IMR-90 (cell line): Measurements from ENCODE around the gene KCNMB1. TPM values are rescaled to one million over a fixed set of nuclear protein-coding genes. Genes with fewer than 3 reads are reported as not detected.

Experiments used
- ATAC-seq: fragments of 200-7000 bp; cut with Tn5 transposase; 2 replicates; pipeline ENCODE4 v1.9.1; 2020; ENCODE audit warnings: low read depth, mild to moderate bottlenecking, moderate library complexity
- BruUV-seq: library from RNA; stranded (reverse); fragments of 400-500 nt; replicated peaks from 2 replicates; lab custom pipeline; 2021; lab: Mats Ljungman, UMichigan
- CTCF ChIA-PET: fragments of 300-600 bp; formaldehyde crosslinking; extraction: SDS; loops from one replicate; lab custom pipeline; 2021; ENCODE audit warnings: antibody characterized with exemption; lab: Yijun Ruan, JAX
- POLR2A ChIA-PET: fragments of 300-600 bp; sonication (Branson Sonifier 250); formaldehyde crosslinking; loops from one replicate; lab custom pipeline; 2022; ENCODE audit warnings: antibody characterized with exemption; ENCODE audit not compliant: unreplicated experiment; lab: Charles Lee
- DNase-seq: peaks from one replicate; pipeline ENCODE4 v3.0.0; 2013
- H2AFZ ChIP-seq: replicated peaks from 2 replicates; pipeline ENCODE3; 2013; ENCODE audit warnings: low read length, mild to moderate bottlenecking; ENCODE audit not compliant: poor library complexity
- H2AK5ac ChIP-seq: 2 replicates; pipeline ENCODE4 v1.6.1; 2013; ENCODE audit warnings: low read depth, low read length, inconsistent platforms
- H2AK9ac ChIP-seq: replicated peaks from 2 replicates; pipeline ENCODE3; 2013; ENCODE audit warnings: mild to moderate bottlenecking, low read depth, low read length, moderate library complexity; ENCODE audit not compliant: poor library complexity
- H2BK120ac ChIP-seq: 2 replicates; pipeline ENCODE4 v1.6.1; 2013; ENCODE audit warnings: low read depth, low read length, inconsistent platforms
- H2BK15ac ChIP-seq: 3 replicates; pipeline ENCODE4 v1.6.1; 2013; ENCODE audit warnings: low read depth, low read length, inconsistent platforms
- H2BK20ac ChIP-seq: 2 replicates; pipeline ENCODE4 v1.6.1; 2013; ENCODE audit warnings: low read depth, mild to moderate bottlenecking, inconsistent platforms, low read length, moderate library complexity
- H2BK5ac ChIP-seq: 2 replicates; pipeline ENCODE4 v1.6.1; 2013; ENCODE audit warnings: mild to moderate bottlenecking, low read depth, low read length, inconsistent platforms; ENCODE audit not compliant: poor library complexity, severe bottlenecking
- H3K14ac ChIP-seq: replicated peaks from 2 replicates; pipeline ENCODE4 v1.6.1; 2013; ENCODE audit warnings: low read depth, low read length, inconsistent platforms
- H3K18ac ChIP-seq: 2 replicates; pipeline ENCODE4 v1.6.1; 2013; ENCODE audit warnings: low read depth, low read length, control low read depth
- H3K23ac ChIP-seq: 2 replicates; pipeline ENCODE4 v1.6.1; 2013; ENCODE audit warnings: low read depth, low read length, inconsistent platforms
- H3K27ac ChIP-seq: 2 replicates; pipeline ENCODE4 v1.5.1; 2013; ENCODE audit warnings: mild to moderate bottlenecking, control low read depth, low read length; ENCODE audit not compliant: insufficient read depth
- H3K27me3 ChIP-seq: 2 replicates; pipeline ENCODE4 v1.6.1; 2013; ENCODE audit warnings: low read length; ENCODE audit not compliant: control insufficient read depth, insufficient read depth
- H3K36me3 ChIP-seq: 2 replicates; pipeline ENCODE4 v1.6.1; 2013; ENCODE audit warnings: low read length, mixed read lengths; ENCODE audit not compliant: control insufficient read depth, insufficient read depth
- H3K4ac ChIP-seq: 2 replicates; pipeline ENCODE4 v1.6.1; 2013; ENCODE audit warnings: low read depth, low read length, inconsistent platforms
- H3K4me1 ChIP-seq: 2 replicates; pipeline ENCODE4 v1.6.1; 2013; ENCODE audit warnings: low read length, mixed read lengths; ENCODE audit not compliant: control insufficient read depth, insufficient read depth
- H3K4me2 ChIP-seq: 2 replicates; pipeline ENCODE4 v1.6.1; 2013; ENCODE audit warnings: low read depth, mild to moderate bottlenecking, control low read depth, low read length, moderate library complexity
- H3K4me3 ChIP-seq: 2 replicates; pipeline ENCODE4 v1.5.1; 2013; ENCODE audit warnings: low read depth, mild to moderate bottlenecking, control low read depth, low read length, moderate library complexity; ENCODE audit not compliant: insufficient read depth
- H3K56ac ChIP-seq: 2 replicates; pipeline ENCODE4 v1.6.1; 2013; ENCODE audit warnings: low read length, inconsistent platforms; ENCODE audit not compliant: insufficient read depth; ENCODE audit errors: extremely low read depth
- H3K79me1 ChIP-seq, 2 experiments: 2 replicates each; pipeline ENCODE4 v1.6.1; 2013; ENCODE audit warnings: low read length in 2 of 2, inconsistent platforms in 1 of 2, low read depth in 1 of 2
- H3K9ac ChIP-seq: 2 replicates; pipeline ENCODE4 v1.6.1; 2013; ENCODE audit warnings: low read depth, low read length, control low read depth
- H3K9me1 ChIP-seq: 2 replicates; pipeline ENCODE4 v1.6.1; 2013; ENCODE audit warnings: low read length, inconsistent platforms; ENCODE audit not compliant: insufficient read depth
- H3K9me3 ChIP-seq: 2 replicates; pipeline ENCODE4 v1.6.1; 2013; ENCODE audit warnings: low read length; ENCODE audit not compliant: control insufficient read depth, insufficient read depth
- H4K20me1 ChIP-seq: 2 replicates; pipeline ENCODE4 v1.6.1; 2013; ENCODE audit warnings: low read length, inconsistent platforms; ENCODE audit not compliant: insufficient read depth
- H4K5ac ChIP-seq: 2 replicates; pipeline ENCODE4 v1.6.1; 2013; ENCODE audit warnings: mild to moderate bottlenecking, low read depth, low read length, control low read depth
- H4K8ac ChIP-seq, 2 experiments: 2 replicates each; pipeline ENCODE4 v1.6.1; 2013; ENCODE audit warnings: low read depth in 2 of 2, low read length in 2 of 2, control low read depth in 1 of 2, inconsistent platforms in 1 of 2
- H4K91ac ChIP-seq: 2 replicates; pipeline ENCODE4 v1.6.1; 2013; ENCODE audit warnings: low read depth, low read length, inconsistent platforms; ENCODE audit not compliant: insufficient read depth
- BHLHE40 ChIP-seq: fragments of 150-350 bp; IDR thresholded peaks from 2 replicates; pipeline ENCODE4 v1.6.1; 2016; ENCODE audit warnings: mild to moderate bottlenecking, low read depth, low read length
- CEBPB ChIP-seq: IDR thresholded peaks from 2 replicates; pipeline ENCODE4 v1.6.1; 2012; ENCODE audit warnings: low read depth, low read length, improper control_type of control experiment
- CHD1 ChIP-seq: IDR thresholded peaks from 2 replicates; pipeline ENCODE4 v1.6.1; 2012; ENCODE audit warnings: low read depth, low read length, improper control_type of control experiment
- CTCF ChIP-seq: conservative IDR thresholded peaks from 2 replicates; pipeline ENCODE4 v1.5.1; 2012; ENCODE audit warnings: mild to moderate bottlenecking, low read depth, low read length, improper control_type of control experiment
- ELK1 ChIP-seq: fragments of 150-350 bp; IDR thresholded peaks from 2 replicates; pipeline ENCODE4 v1.6.1; 2016; ENCODE audit warnings: low read depth, mild to moderate bottlenecking, low read length, moderate library complexity, borderline replicate concordance
- FOS ChIP-seq: fragments of 150-350 bp; IDR thresholded peaks from 2 replicates; pipeline ENCODE4 v1.6.1; 2016; ENCODE audit warnings: low read depth, low read length
- MAFK ChIP-seq: IDR thresholded peaks from 2 replicates; pipeline ENCODE4 v1.6.1; 2012; ENCODE audit warnings: low read depth, low read length, improper control_type of control experiment
- MAZ ChIP-seq: IDR thresholded peaks from 2 replicates; pipeline ENCODE4 v1.6.1; 2012; ENCODE audit warnings: low read depth, mild to moderate bottlenecking, low read length, improper control_type of control experiment, moderate library complexity, borderline replicate concordance
- MXI1 ChIP-seq: IDR thresholded peaks from 2 replicates; pipeline ENCODE4 v1.6.1; 2012; ENCODE audit warnings: low read depth, mild to moderate bottlenecking, low read length, moderate library complexity, borderline replicate concordance
- NFE2L2 ChIP-seq: fragments of 150-350 bp; IDR thresholded peaks from 2 replicates; pipeline ENCODE4 v1.6.1; 2016; ENCODE audit warnings: low read depth, mild to moderate bottlenecking, low read length
- POLR2A ChIP-seq: IDR thresholded peaks from 2 replicates; pipeline ENCODE4 v1.6.1; 2012; ENCODE audit warnings: mild to moderate bottlenecking, low read depth, low read length
- RAD21 ChIP-seq: IDR thresholded peaks from 2 replicates; pipeline ENCODE4 v1.6.1; 2012; ENCODE audit warnings: low read length, improper control_type of control experiment
- RCOR1 ChIP-seq: IDR thresholded peaks from 2 replicates; pipeline ENCODE4 v1.6.1; 2012; ENCODE audit warnings: mild to moderate bottlenecking, low read length, improper control_type of control experiment; ENCODE audit not compliant: insufficient replicate concordance
- RFX5 ChIP-seq: IDR thresholded peaks from 2 replicates; pipeline ENCODE4 v1.8.0; 2012; ENCODE audit warnings: low read depth, mild to moderate bottlenecking, low read length, moderate library complexity
- SMC3 ChIP-seq: fragments of 150-350 bp; IDR thresholded peaks from 2 replicates; pipeline ENCODE4 v1.6.1; 2016; ENCODE audit warnings: low read depth, mild to moderate bottlenecking, antibody characterized with exemption, low read length, moderate library complexity
- USF2 ChIP-seq: fragments of 150-350 bp; IDR thresholded peaks from 2 replicates; pipeline ENCODE4 v1.6.1; 2017; ENCODE audit warnings: mild to moderate bottlenecking, antibody characterized with exemption, low read length, low read depth
- whole genome bisulfite sequencing, 2 experiments: methylation state at CpG; one replicate each; pipeline versions ENCODE4 v1.1.5 to v1.1.7; 2013; ENCODE audit warnings: missing lambda C conversion rate in 2 of 2; ENCODE audit not compliant: insufficient read length in 1 of 2; ENCODE audit errors: extremely low coverage in 2 of 2; 5-methylcytosine and 5-hydroxymethylcytosine counted together
- dilution Hi-C: fragments of 300-500 bp; cut with HindIII; formaldehyde crosslinking; loops from one replicate; pipeline ENCODE4 v1.14.3; 2018; ENCODE audit warnings: low sequenced_read_pairs; ENCODE audit not compliant: unreplicated experiment
- in situ Hi-C: fragments of 300-500 bp; cut with MboI; formaldehyde crosslinking; loops from 3 replicates; pipeline ENCODE4 v1.14.3; 2019; ENCODE audit warnings: low sequenced_read_pairs, inconsistent platforms, mixed read lengths
- intact Hi-C: fragments of 100-400 bp; cut with micrococcal nuclease; formaldehyde crosslinking; loops from 2 replicates; pipeline ENCODE4 v1.10.0; 2022
- polyA plus RNA-seq, 3 experiments: library from polyadenylated mRNA; depleted of rRNA; stranded (reverse); fragments of >200 nt; gene quantifications; 2 replicates each; pipeline ENCODE4 v1.2.3, GENCODE V29; 2012; ENCODE audit warnings: low replicate concordance in 1 of 3
- total RNA-seq: library from RNA; depleted of rRNA; stranded (reverse); fragments of >200 nt; gene quantifications from 2 replicates; pipeline ENCODE4 v1.2.3, GENCODE V29; 2012

KCNMB1 gene
- total and polyA plus RNA-seq, 2 of the 4 experiments (the other 2 are of a cell fraction): not detected

GRCh38 chr5:170397059-170397458 lies 7.9 kb upstream of the KCNMB1 start:
- no peak overlapping the region for H2BK15ac ChIP-seq
- H4K5ac ChIP-seq: no peak overlapping the region
- H2BK120ac ChIP-seq: no peak overlapping the region
- H3K79me1 ChIP-seq: no peaks in the 10 kb centered on the region
- H3K27ac ChIP-seq: no peak overlapping the region
- H3K27me3 ChIP-seq: no peaks in the 10 kb centered on the region; the same call in 1 of the 2 replicates
- intact Hi-C loops: no loop called here
- H2AK9ac ChIP-seq: no peak overlapping the region
- H3K23ac ChIP-seq: no peak overlapping the region
- no peak overlapping the region for H3K56ac ChIP-seq
- TF ChIP-seq RAD21 (no peak), POLR2A (no peak), FOS (no peak), MAFK (no peak), CEBPB (no peak), USF2 (no peak), NFE2L2 (no peak), MAZ (no peak), CHD1 (no peak), SMC3 (no peak), RCOR1 (no peak), ELK1 (no peak), RFX5 (no peak), CTCF (no peak), MXI1 (no peak), BHLHE40 (no peak)
- H3K4me2 ChIP-seq: no peak overlapping the region
- no peak overlapping the region for H2AFZ ChIP-seq
- no peak overlapping the region for H4K91ac ChIP-seq
- H2AK5ac ChIP-seq: no peak overlapping the region
- H3K14ac ChIP-seq: no peak overlapping the region
- H4K8ac ChIP-seq: no peak overlapping the region
- ChIA-PET CTCF (no interaction called here), POLR2A (no interaction called here)
- no peaks in the 10 kb centered on the region for H3K36me3 ChIP-seq
- H3K4me3 ChIP-seq: no peak overlapping the region
- DNase-seq (no peak), ATAC-seq (no peak)
- no peaks in the 10 kb centered on the region for H3K9me1 ChIP-seq
- in situ Hi-C loops: no loop called here
- H3K9me3 ChIP-seq: no peaks in the 10 kb centered on the region
- dilution Hi-C loops: no loop called here
- H2BK5ac ChIP-seq: no peak overlapping the region
- BruUV-seq: no TSS peak
- 70% methylated on average over 2 of the region's 2 CpGs; no CpG with 5 or more reads in 1 of the 2 experiments for WGBS, 2 experiments
- no peak overlapping the region for H3K18ac ChIP-seq
- no peak overlapping the region for H3K4ac ChIP-seq
- H4K20me1 ChIP-seq: no peaks in the 10 kb centered on the region
- no peak overlapping the region for H2BK20ac ChIP-seq
- no peak overlapping the region for H3K9ac ChIP-seq
- H3K4me1 ChIP-seq: no peaks in the 10 kb centered on the region
